NK-92 (cell line): ENCODE results near the gene ANKLE1.
"Not testable (repeated sequence)": the region's sequence is repeated elsewhere in the genome, so short reads cannot be mapped to it uniquely, and the experiment has no call there.

Experiments used
- DNase-seq: peaks from one replicate; lab custom pipeline; 2025; ENCODE audit not compliant: unreplicated experiment; lab: John Stamatoyannopoulos, UW

ANKLE1 gene

DNA sequence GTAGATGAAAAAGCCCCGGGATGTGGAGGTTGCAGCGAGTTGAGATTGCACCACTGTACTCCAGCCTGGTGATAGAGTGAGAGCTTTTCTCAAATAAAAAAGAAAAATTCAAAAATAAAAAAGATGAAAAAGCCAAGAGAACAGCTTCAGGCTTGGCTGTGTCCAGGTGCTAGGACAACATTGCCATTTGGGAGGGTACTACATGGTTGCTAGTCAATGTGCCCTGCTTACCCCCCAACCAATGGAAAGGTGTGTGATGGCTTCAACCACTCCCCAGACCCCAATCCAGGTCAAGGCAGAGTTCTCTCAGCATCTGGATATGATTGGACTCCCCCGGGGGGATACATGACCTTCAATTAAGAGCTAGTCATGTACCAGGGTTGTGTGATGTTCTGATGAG, 2.3 kb upstream of the ANKLE1 start:
- DNase-seq, result no peak

GRCh38 chr19:17282488-17283125, 906 bp downstream of the ANKLE1 start:
- no peak for DNase-seq

- DNase-seq, result no peak
These were observed 1.8 kb downstream of the ANKLE1 start for GRCh38 chr19:17283504-17283996.

- no peak for DNase-seq
These were observed 3.9 kb downstream of the ANKLE1 start for GRCh38 chr19:17285415-17286135.

DNA sequence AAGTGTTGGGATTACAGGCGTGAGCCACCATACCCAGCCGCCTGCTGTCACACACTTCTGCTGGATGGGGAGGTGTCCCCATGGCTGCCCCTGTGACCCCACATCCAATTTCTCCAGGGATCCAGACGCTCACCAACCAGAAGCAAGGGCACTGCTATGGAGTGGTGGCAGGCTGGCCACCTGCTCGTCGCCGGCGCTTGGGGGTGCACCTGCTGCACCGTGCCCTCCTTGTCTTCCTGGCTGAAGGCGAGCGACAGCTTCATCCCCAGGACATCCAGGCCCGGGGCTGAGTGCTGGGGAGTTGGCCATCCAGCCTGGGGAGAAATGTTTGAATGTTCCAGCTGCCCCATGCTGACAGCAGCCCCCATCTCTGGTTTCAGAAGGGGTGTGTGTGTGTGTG, 4.6 kb downstream of the ANKLE1 start:
- no peak for DNase-seq

DNA sequence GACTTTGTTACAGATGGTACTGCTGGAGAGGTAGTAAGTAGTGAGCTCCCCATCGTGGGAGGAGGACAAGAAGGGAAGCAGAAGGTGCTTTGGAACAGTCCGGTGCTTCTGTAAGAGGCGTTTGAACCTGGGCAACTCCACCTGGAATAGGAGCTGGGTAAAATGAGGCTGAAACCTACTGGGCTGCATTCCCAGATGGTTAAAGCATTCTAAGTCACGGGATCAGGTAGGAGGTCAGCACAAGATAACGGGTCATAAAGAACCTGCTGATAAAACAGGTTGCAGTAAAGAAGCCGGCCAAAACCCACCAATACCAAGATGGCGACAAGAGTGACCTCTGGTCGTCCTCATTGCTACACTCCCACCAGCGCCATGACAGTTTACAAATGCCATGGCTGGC, 5.1 kb downstream of the ANKLE1 start:
- DNase-seq, result no peak

- no peak for DNase-seq
These were observed 7.8 kb downstream of the ANKLE1 start for GRCh38 chr19:17289489-17289888.

DNA sequence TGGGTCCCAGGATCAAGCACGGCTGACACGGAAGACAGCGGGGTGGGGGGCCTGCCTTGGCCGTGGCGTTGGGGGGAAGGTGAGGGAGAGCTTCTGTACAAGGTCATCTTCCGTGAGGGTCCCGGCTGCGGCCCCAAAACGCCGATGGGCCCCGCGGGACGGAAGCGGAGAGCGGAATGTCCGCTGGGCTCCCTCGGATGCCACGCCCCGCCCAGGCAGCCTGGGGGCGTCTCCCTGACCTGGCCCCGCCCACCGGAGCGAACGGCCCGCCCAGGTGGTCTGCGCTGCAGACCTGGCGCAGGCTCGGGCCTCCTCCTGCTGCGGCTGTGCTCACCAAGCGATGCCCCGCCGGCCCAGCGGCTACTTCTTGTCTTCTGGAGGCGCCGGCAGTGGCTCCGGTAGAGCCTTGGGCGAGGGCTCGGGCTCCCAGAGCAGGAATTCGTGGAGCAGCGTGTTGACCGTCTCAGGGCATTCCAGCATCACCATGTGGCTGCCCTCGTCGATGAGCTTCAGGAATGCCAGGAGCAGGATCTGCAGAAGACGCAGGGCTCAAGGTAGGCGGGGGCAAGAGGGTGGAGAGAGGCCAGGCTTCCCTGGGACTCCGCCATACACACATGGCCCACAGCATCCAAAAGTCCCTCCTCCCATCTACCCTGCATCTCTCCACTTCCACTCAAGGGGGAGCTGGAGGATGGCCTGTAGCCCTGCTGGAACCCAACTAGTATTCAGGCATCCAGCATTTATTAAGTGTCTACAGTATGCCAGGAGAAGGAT, 10.8 kb downstream of the ANKLE1 start:
- no peak for DNase-seq

DNA sequence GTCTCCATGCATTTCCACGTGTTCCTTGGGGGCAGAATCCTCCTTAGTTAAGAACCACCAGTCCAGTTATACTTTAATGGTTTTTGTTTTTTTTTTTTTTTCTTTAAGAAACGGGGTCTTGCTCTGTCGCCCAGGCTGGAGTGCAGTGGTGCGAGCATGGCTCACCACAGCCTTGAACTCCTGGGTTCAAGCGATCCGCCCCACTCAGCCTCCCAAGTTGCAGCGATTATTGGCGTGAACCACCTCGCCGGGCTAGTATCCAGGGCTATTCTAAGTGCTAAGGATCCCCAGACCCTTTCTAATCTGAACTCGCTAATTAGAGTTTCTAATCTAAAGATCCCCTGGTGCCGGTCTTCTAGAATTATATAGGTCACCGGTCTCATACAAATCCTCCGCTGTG, 11.9 kb downstream of the ANKLE1 start:
- no peak for DNase-seq

DNA sequence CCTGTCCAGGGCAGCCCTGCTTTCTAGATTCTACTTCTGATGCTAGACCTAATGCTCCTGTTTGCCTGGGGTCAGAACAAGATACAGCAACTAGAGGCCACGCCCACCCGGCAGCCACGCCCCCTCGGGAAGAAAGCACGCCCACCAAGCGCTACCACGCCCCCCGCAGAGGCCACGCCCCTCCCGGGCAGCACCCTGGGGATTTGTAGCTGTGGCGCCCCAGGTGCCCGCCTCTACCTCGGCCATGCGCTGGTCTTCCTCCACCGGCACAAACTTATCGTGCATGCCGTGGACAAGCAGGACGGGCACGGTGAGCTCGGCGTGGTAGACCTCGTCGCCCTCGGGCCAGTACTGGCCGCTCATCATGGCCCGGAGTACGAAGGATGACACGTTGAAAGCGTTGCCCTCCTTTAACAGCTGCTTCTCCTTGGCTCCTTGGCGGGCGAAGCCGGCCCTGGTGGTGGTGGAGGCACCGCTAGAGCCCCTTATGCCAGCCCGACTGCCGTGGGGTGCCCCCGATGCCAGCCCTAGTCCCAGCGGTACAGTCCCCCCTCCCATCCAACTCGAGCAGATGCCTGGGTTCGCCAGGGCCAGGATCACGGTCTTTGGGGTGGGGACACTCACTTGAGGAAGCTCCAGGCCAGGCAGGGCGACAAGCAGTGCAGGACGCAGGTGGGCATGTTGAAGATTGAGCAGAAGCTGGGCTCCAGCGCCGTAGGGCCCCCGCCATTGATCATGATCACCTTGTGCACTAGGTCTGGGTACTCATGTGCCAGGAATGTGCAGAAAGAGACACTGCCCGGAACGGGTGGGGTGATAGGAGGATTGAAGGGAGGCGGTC, 12.6 kb downstream of the ANKLE1 start:
- no peak for DNase-seq

GRCh38 chr19:17295551-17295950, 13.8 kb downstream of the ANKLE1 start:
- DNase-seq, result not testable (repeated sequence)

DNA sequence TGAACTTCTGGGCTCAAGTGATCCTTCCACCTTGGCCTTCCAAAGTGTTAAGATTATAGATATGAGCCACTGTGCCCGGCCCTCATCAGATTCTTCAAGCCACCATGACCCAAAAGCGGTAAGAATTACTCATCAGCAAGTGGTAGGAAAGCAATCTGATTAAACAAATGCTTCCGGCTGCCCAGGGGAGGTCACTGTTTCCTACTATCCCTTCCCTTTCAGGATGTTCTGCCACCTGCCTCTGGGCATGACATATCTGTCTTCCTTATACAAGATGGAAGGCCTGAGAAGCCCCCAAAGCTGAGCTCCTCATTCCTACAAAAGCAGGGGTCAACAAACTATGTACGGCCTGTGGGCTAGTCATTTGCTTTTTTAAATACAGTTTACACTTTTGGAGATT, 14.6 kb downstream of the ANKLE1 start:
- no peak for DNase-seq

- DNase-seq, result no peak
These were observed 15.3 kb downstream of the ANKLE1 start for GRCh38 chr19:17296976-17297375.

- DNase-seq, result no peak
These were observed 19.4 kb downstream of the ANKLE1 start for GRCh38 chr19:17300992-17301619.

DNA sequence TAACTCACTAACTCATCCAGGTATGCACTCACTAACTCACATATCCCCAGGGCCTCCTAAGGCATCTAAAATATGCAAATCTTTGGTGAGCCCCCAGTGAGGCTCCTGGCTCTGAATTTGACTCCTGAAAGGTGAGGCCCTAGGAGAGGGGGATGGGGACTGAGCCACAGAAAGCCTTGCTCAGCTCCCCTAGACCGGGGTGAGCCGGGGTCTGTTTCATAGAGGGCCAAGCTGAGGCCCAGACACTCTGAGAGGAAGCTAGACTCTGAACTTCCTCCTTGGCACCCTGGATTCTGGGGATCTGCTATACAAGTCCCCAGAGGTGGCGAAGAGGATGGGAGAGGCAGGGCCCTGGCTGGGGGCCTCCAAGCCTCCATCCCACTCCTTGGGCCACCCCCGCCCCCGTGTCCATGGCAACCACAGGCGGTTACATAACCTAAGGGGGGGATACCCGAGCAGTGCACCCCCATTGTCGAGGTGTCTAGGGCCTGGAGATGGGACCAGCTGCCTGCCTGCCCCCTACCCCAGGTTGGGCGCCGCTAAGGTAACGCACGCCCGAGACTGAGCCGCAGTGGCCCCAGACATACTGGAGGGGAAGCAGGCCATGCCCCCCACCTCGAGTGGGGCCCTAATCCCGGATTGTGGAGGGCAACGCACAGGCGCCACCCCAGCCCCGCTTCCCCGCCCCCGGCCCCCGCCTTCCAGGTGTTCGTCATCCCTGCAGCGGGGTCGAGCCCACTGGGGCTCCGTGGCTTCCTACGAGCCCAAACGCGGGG, 20.9 kb downstream of the ANKLE1 start:
- DNase-seq, result no peak

GRCh38 chr19:17303167-17303939, 21.7 kb downstream of the ANKLE1 start, which contains the start of gene ABHD8:
Gene ABHD8 (minus strand): TSS chr19:17303425. CDS start chr19:17301616, 1,809 bp downstream.
- DNase-seq, result no peak

DNA sequence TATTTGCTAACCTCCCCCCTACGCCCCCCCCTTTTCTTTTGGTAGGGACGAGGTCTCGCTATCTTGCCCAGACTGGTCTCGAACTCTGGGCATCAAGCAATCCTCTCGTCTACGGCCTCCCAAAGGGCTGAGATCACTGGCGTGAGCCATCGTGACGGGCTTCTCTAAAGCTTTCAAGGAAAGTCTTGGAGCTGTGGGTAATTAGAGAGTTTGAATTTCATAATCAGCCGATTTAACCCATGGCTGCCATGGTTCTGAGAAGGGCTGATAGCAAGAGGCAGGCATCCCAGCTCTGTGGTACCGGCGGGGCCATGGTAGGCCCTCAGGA, 22.2 kb downstream of the ANKLE1 start:
- DNase-seq, result no peak

DNA sequence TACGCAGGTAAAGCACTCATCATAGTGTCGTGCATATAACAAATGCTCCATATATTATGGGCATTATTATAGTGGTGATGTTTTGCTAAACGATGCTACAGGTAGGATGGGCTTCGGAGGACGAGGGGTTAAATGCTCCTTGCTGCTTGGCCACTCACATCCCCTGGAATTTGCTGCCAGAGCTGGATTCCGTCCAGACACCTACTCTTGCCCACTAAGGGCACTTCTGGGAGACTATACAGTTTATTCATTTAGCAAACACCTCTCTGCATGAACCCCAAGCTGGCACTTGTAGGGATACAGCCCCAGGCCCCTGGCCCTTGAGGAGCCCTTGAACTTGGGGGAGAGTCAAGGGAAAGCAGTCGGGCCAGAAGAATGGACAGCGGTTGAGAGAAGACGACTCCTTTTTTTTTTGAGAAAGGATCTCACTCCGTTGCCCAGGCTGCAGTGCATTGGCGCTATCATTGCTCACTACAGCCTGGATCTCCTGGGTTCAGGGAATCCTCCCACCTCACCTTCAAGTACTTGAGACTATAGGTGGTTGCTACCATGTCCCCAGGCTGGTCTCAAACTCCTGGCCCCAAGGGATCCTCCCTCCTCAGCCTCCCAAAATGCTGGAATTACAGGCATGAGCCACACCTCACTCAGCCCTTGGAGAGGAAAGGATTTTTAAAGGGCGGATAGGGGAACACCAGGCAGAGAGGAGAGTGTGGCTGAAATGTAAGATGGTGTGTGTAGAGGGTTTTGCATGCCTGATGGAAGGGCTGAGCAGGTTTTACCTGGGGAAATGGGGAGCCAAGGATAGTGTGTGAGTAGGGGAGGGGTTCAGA, 22.9 kb downstream of the ANKLE1 start:
- no peak for DNase-seq
